Stomach (tissue), 9 donors: ENCODE data around the gene ATG4C. TPM values are rescaled to one million over a fixed set of nuclear protein-coding genes. Genes with fewer than 3 reads are reported as not detected.

Experiments used
- DNase-seq, 2 donors: peaks; one replicate each; pipeline versions ENCODE4 v3.0.0 to v3.0.0-alpha.2; 2013 to 2019
- H3K27ac ChIP-seq, 5 donors: fragments of 200-600 bp in 4 of 5; sonication (generic) in 4 of 5; one replicate each; pipeline ENCODE4 v1.5.1; 2013 to 2019; ENCODE audit warnings: mild to moderate bottlenecking in 1 of 5, moderate library complexity in 1 of 5
- H3K27me3 ChIP-seq, 3 donors: fragments of 200-600 bp; sonication (generic); one replicate each; pipeline ENCODE4 v1.5.1; 2017 to 2019; ENCODE audit warnings: mixed run types in 1 of 3
- H3K36me3 ChIP-seq, 4 donors: fragments of 200-600 bp; sonication (generic); 1 replicate in 3 of 4; 2 replicates in 1 of 4; pipeline ENCODE4 v1.5.1; 2016 to 2019
- H3K4me1 ChIP-seq, 4 donors: fragments of 200-600 bp; sonication (generic); one replicate each; pipeline ENCODE4 v1.5.1; 2016 to 2019
- H3K4me3 ChIP-seq, 4 donors: fragments of 200-600 bp; sonication (generic) in 3 of 4; one replicate each; pipeline ENCODE4 v1.5.1; 2016 to 2019; ENCODE audit warnings: mild to moderate bottlenecking in 1 of 4
- H3K9me3 ChIP-seq, 4 donors: fragments of 200-600 bp; sonication (generic); one replicate each; pipeline ENCODE4 v1.5.1; 2016 to 2019
- CTCF ChIP-seq, 7 experiments: fragments of 450-650 bp in 4 of 7; fragments of 200-600 bp in 3 of 7; sonication (generic) in 3 of 7; IDR thresholded peaks; one replicate each; pipeline ENCODE4 v1.5.1; 2016 to 2019; ENCODE audit warnings: antibody characterized with exemption in 7 of 7, control low read depth in 2 of 7, mild to moderate bottlenecking in 1 of 7
- EP300 ChIP-seq: sonication (generic); formaldehyde crosslinking; IDR thresholded peaks from one replicate; pipeline ENCODE4 v1.6.1; 2017; ENCODE audit warnings: antibody characterized with exemption
- POLR2A ChIP-seq, 4 donors: fragments of 450-650 bp; IDR thresholded peaks; one replicate each; pipeline ENCODE4 v1.6.1; 2016; ENCODE audit warnings: antibody characterized with exemption in 4 of 4, control low read depth in 2 of 4, mild to moderate bottlenecking in 1 of 4, moderate library complexity in 1 of 4
- POLR2AphosphoS5 ChIP-seq, 3 donors: sonication (generic); formaldehyde crosslinking; IDR thresholded peaks; one replicate each; pipeline ENCODE4 v1.6.1; 2016; ENCODE audit warnings: antibody characterized with exemption in 3 of 3
- WGBS, 5 donors: extraction: QIAGEN DNeasy Blood & Tissue Kit in 3 of 5; methylation state at CpG; one replicate each; pipeline versions ENCODE4 v1.1.5 to v1.1.7; 2013 to 2018; 5-methylcytosine and 5-hydroxymethylcytosine counted together
- intact Hi-C: fragments of 100-400 bp; cut with DNase I; formaldehyde crosslinking; loops from one replicate; pipeline ENCODE4 v1.15.1; 2023; ENCODE audit warnings: low total_unique reads
- polyA plus RNA-seq, 3 donors: library from polyadenylated mRNA; stranded (reverse); fragments of 200-250 nt; gene quantifications; one replicate each; pipeline ENCODE4 v1.2.3, GENCODE V29; 2013
- total RNA-seq, 5 donors: library from RNA; depleted of rRNA; stranded (reverse); fragments of >200 nt; gene quantifications; one replicate each; pipeline versions ENCODE4 v1.1.0 to v1.2.3, GENCODE V29; 2014 to 2016
- donor health status: healthy with polysubstance abuse.
- donor health status: Bipolar disorder and iron deficiency.
- donor health status: healthy.

Gene ATG4C
- total and polyA plus RNA-seq, 8 donors: 2.3 to 42.4 (median 6.9) TPM

DNA sequence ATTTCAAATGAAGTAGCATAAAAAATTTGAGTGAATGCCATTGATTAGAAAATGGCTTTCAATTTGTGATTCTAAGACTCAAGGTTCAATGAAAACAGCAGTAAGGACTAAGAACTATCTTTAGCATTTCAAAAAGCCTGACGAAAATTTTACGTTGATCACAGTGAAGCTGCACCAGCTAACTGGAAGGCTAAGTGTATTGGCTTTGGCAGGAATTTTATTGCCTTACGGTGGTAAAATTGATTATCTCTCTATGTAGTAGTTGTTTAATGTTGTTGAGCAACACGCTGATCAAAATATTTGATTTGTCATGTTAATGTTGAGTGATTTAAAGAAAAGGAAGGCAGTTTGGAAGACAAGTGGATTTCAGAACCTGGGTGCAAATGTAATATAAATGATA, 49.6 kb downstream of the ATG4C start:
- WGBS, 5 donors: 79 to 84% (median 80%) methylated on average over 4 of the region's 4 CpGs
- no peak overlapping the region for H3K4me3 ChIP-seq
- no peak for TF ChIP-seq CTCF (IDR thresholded peaks at IDR 0.05)

GRCh38 chr1:62834400-62834961, 50.5 kb downstream of the ATG4C start:
- Histone ChIP-seq H3K36me3 (peaks cover 0 to 29% (median 11%) of the 10 kb centered on the region in 4 donors), H3K9me3 (no peaks in the 10 kb centered on the region), H3K4me1 (no peaks in the 10 kb centered on the region), H3K27me3 (no peaks in the 10 kb centered on the region), H3K4me3 (no peak overlapping the region), H3K27ac (no peak overlapping the region)
- intact Hi-C loops: no loop called here
- 88 to 95% (median 94%) methylated on average over 1 of the region's 1 CpG for WGBS, 5 donors
- TF ChIP-seq EP300 (no peak), POLR2AphosphoS5 (IDR thresholded peaks at IDR 0.05) (no peak), CTCF (IDR thresholded peaks at IDR 0.05) (no peak), POLR2A (IDR thresholded peaks at IDR 0.05) (no peak)
- no peak for DNase-seq

More for the DNA sequence above, 49.6 kb downstream of the ATG4C start:
- H3K4me1 ChIP-seq: no peaks in the 10 kb centered on the region
- no peaks in the 10 kb centered on the region for H3K9me3 ChIP-seq
- H3K27me3 ChIP-seq: no peaks in the 10 kb centered on the region
- intact Hi-C loops: no loop called here
- H3K36me3 ChIP-seq: peaks cover 0 to 29% (median 11%) of the 10 kb centered on the region in 4 donors
- H3K27ac ChIP-seq: no peak overlapping the region
- no peak for DNase-seq

DNA sequence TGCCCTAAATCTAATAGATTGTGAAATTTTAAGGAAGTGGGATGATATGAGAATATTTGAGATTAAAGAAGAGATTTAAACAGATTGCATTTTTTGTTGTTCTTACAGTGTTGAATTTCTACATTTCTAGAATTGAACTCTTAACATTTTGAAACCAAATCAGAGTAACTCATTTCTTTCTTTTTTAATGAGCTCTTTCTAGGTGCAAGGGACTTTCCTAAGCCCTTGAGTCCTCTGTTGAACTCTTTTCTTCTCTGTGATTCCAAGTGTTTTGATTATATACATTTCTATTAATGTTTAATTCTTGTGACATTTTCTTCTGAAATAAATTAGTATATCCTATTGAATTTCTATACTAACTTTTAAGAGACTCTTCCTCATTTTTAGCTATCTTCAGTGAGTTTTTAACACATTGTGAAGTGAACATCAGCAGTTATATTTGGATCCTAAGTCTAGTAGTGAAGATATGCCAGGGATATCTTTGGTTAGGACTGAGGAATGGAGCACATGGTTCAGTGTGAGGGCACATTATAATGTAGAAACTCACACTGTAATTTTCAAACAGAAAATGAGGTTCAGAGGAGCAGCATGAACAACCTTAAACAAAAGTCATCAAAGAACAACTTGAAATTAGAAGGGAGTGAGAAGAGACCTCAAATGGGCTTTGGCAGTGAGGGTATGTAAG, 53.1 kb downstream of the ATG4C start:
- intact Hi-C loops: no loop called here
- Histone ChIP-seq H3K36me3 (peaks cover 0 to 19% (median 11%) of the 10 kb centered on the region in 4 donors), H3K27ac (no peak overlapping the region), H3K9me3 (no peaks in the 10 kb centered on the region), H3K27me3 (no peaks in the 10 kb centered on the region), H3K4me1 (no peaks in the 10 kb centered on the region), H3K4me3 (no peak overlapping the region)
- no peak for DNase-seq
- TF ChIP-seq CTCF (IDR thresholded peaks at IDR 0.05) (no peak), POLR2AphosphoS5 (IDR thresholded peaks at IDR 0.05) (no peak), EP300 (no peak), POLR2A (IDR thresholded peaks at IDR 0.05) (no peak)

- intact Hi-C loops: no loop called here
- TF ChIP-seq EP300 (no peak), POLR2AphosphoS5 (IDR thresholded peaks at IDR 0.05) (no peak), POLR2A (IDR thresholded peaks at IDR 0.05) (no peak), CTCF (IDR thresholded peaks at IDR 0.05) (no peak)
- DNase-seq: no peak
- WGBS, 5 donors: 51 to 86% (median 67%) methylated on average over 1 of the region's 1 CpG
- H3K27ac ChIP-seq: no peak overlapping the region
- H3K9me3 ChIP-seq: no peaks in the 10 kb centered on the region
- H3K4me1 ChIP-seq: no peaks in the 10 kb centered on the region
- H3K36me3 ChIP-seq: peaks cover 0 to 4% (median under 1%) of the 10 kb centered on the region in 4 donors
- no peaks in the 10 kb centered on the region for H3K27me3 ChIP-seq
- H3K4me3 ChIP-seq: no peak overlapping the region
Observed at GRCh38 chr1:62840555-62840954, 56.6 kb downstream of the ATG4C start.
